ENCODE data around the gene ERVK3-1.
"Not testable (repeated sequence)": the region's sequence is repeated elsewhere in the genome, so short reads cannot be mapped to it uniquely, and the experiment has no call there.

The ERVK3-1 gene

DNA sequence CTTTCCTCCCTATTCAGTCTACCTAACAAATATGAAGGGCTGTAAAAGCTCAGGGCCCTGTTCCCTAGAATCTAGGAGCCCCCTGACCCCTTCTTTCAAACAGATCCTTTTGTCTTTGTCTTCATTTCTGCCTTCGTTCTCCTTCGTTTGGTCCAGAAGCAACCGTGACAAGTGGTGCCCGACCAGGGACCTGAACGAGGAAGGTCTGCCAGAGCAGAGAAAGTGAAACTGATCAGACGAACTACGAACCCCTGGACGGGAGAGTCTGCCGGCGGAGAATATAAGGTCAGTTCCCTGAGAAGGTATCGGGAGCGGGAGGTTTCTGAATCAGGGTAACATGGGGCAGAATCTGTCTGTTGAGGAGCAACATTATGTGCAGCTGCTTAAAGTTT is 751 bp downstream of the ERVK3-1 start:
- DNase-seq: no peak

DNA sequence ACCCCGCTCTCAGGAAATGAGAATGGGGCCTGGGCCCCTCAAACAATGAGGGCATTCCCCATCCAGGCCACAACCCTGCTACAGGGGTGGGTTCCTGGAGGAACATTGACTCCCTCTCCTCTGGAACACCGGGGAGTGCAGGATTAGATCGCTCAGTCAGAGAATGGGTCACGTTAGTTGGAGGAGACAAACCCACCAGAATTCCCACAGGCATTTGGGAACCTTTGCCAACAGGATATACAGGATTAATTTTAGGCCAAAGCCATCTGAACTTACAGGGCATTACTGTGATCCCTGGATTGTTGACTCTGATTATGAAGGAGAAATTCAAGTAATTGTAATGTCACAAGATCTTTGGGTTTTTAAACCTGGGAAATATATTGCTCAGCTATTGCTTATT is 2.6 kb downstream of the ERVK3-1 start:
- DNase-seq: no peak

DNA sequence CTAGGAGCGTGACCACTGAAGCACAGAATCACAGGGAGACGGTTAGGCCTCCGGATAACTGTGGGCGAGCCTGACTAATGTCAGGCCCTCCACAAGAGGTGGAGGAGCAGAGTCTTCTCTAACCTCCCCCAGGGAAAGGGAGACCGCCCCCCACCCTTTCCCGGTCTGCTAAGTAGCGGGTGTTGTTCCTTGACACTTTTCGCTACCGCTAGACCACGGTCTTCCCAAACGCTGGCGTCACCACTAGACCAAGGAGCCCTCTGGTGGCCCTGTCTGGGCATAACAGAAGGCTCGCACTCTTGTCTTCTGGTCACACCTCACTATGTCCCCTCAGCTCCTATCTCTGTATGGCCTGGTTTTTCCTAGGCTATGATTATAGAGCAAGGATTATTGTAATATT is 5.5 kb downstream of the ERVK3-1 start:
- DNase-seq: not testable (repeated sequence)

DNA sequence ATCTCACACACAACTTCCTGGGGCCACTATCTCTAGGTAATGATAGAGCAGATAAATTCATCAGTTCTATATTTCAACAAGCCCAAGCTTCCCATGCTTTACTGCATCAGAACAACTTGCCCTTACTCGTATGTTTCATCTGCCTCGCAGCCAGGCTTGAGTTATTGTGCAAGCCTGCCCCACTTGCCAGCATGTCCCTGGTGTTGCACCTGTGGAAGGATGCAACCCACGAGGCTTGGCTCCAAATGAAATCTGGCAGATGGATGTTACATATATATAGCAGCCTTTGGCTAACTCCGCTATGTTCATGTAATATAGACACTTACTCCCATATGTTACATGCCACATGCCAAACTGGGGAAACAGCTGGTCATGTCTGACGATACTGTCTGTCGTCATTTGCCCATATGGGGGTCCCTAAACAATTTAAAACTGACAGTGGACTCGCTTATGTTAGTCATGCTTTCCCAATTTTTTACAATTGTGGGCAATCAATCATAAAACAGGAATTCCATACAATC is 6.2 kb downstream of the ERVK3-1 start:
- DNase-seq: no peak

DNA sequence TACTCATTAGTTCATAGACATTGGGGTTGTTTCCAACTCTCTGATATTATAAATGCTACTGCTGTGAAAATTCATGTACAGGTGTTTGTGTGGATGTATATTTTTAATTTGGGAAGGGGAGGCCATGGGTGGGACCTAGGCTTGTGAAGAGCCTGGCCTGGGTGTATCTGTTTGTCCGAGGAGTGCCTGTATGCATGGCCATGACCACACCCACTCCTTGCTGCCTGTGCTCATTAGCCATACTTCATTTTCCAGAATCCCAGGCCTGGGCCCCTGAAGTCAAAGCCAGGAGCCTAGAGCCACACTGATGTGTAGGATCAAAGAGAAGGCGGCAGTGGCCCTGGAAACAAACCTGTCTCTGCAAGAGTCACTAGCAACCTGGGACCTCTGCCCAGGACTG is 10.4 kb downstream of the ERVK3-1 start:
- no peak for DNase-seq

DNA sequence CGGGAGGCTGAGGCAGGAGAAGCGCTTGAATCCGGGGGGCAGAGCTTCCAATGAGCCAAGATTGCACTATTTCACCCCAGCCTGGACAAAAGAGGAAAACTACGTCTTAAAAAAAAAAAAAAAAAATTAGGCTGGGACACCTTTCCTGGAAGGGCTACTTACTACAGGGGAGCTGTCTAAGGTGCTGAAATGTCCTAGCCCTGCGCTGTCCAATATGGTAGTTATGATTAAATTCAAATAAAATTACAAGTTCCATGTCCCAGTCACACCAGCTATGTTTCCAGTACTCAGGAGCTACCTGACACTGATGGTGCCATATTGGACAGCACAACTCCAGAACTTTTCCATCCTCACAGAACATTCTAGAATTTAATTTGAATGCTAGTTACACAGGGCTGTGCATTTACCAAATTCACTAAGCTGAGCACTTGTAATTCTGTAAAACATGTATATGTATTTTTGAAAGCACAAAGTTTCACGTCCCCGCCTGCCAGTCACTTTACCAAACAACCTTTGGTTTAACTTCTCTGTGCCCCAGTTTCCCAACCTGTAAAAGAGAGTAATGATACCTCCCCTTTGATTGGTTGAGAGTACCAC is 12.4 kb downstream of the ERVK3-1 start:
- no peak for DNase-seq

DNA sequence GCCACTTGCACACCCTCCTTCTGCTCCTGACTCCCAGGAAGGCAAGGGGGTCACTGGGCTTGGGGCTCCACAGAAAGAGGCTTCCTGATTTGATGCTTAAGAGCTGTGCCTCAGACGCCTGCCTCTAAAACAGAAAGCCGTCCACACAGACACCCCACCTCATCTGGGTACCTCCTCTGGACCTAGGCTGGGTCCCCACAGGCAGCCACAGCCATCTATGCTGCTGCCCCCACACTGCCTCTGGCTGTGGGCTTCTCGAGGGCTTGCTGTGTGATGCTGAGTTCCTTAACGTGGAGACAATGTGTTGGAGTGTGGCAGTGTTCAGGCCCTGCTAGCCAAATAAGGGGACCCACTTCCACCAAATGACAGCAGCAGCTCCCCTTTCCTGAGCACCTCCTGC is 13.1 kb downstream of the ERVK3-1 start:
- DNase-seq: no peak

DNA sequence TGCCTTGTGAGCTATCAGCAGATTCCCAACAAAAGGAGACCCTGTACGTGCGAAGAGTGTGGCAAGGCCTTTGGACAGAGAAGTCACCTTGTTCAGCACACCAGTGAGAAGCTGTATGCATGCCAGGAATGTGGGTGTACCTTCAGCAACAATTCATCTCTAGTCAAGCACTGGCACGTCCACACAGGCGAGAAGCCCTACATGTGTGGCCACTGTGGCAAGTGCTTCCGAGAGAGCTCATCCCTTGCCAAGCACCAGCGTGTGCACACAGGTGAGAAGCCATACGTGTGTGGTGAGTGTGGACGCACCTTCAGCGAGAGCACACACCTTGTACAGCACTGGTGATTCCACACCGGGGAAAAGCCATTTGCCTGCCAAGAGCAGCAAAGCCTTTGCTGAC is 14.1 kb downstream of the ERVK3-1 start:
- no peak for DNase-seq

DNA sequence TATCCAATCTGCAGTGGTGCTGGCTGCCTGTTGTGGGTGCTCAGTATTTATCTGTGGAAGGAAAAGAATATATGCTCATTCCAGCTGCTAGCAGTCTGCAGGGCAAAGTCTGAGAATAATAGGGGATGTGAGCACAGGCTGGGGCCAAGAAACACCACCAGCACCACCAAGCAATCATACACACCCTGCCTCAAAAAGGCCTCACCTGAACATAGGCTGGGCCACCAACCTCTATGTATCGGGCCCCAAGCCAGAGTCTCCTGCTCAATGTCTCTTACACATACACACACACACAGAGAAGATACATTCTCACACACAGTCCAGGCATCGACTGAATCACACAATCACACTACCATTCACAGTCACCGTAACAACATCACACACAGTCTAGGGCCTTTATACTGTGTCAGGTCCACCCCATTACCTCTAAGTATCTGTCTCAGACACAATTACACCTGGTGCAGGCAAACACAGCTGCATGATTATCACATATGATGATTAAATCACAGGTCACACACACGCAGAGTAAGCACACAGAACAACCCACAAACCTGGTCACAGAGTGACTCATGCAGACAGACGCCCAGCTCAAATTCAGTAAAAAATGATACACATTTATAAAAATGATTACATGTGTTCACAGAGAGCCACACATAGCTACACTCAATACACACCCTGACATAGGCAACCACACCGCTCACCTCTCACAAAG is 20.3 kb downstream of the ERVK3-1 start:
- DNase-seq: no peak

DNA sequence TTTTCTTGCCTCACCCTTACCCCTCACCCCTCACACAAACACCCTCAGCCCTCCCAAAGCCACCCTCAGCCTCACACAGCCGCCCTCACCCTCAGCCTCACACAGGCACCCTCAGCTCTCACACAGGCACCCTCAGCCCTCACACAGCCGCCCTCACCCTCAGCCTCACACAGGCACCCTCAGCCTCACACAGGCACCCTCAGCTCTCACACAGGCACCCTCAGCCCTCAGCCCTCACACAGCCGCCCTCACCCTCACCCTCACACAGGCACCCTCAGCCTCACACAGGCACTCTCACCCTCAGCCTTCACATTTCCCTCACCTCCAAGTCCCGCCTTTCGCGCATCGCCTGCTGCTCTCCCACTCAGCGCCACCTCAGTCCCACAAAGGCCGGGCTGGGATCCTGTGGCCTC is 21.3 kb downstream of the ERVK3-1 start:
- no peak for DNase-seq

DNA sequence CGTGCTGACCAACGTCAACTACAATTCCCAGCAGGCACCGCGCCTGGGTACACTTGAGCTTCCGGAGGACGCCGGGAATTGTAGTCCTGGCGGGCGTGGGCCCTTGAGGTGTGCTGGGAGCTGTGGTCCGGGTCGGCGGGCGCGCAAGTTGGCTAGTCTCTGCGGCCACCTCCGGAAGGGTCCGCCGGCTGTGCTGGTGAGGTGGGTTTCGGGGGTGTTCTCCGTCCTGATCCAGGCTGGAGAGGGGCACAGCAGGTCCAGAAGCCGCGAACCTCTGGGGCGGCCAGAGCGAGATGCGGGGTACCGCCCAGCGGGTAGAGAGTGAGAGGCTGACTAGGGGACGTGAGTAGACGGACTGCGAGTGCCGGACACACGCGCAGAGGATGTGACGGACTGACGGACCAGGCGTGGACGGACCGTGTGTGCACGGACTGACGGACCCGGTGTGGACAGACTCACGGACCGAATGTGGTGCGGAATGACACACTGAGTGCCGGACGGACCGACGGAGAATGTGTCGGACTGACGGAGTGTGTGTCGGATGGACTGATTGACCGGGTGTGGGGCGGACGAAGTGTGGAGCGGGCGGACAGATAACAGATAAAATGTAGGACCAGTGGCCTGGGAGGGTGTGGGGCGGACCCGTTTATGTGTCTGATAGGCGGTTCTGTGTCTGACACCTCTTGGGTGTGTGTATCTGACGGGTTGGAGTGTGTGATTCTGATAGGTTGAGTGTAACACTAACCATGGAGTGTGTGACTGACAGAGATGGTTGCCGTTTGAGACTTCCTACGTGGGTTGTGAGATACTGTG is 21.9 kb downstream of the ERVK3-1 start, which contains the start of gene ZSCAN22:
TSS of gene ZSCAN22 (plus strand) at position 81 of the 813 bp plus-strand sequence. CDS start 7,809 bp downstream, outside the sequence.
- DNase-seq: peak; percentile 80

DNA sequence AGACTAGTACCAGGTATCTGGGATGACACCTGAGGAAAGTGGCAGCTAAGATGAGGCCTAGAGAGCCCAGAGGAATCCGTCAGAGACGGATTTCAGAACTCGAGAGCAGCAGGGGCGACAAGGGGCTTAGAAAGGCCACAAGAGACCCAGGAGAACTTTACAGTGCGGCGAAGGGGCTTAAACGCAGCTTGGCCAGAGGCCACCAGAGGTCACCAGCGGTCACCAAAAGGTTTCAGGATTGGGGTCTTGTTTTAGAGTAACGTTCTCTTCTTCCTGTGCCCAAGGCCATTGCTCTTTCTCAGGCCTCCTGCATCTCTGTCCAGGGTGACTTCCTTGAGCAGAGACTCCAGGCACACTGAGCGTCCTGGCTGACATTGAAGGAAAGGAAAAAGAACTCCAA is 23.8 kb downstream of the ERVK3-1 start:
- peak; percentile 4 for DNase-seq

DNA sequence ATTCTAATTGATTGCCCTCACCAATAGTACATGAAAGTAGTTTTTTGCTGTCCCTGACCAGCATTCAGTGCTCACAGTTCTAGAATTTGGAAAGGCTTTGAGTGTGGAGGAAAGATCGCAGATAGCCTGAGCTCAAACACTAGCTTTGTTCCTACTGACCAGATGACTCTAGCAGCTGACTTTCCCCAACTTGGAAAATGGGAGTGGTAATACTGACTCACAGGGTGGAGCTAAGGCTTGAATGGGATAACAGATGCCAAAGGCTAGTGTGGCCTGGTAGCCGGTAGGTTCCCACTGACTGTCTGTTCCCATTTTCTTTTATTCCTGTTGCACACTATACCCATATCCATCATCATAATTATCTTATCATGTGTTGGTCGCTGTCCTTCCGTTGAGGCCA is 25.3 kb downstream of the ERVK3-1 start:
- no peak for DNase-seq

DNA sequence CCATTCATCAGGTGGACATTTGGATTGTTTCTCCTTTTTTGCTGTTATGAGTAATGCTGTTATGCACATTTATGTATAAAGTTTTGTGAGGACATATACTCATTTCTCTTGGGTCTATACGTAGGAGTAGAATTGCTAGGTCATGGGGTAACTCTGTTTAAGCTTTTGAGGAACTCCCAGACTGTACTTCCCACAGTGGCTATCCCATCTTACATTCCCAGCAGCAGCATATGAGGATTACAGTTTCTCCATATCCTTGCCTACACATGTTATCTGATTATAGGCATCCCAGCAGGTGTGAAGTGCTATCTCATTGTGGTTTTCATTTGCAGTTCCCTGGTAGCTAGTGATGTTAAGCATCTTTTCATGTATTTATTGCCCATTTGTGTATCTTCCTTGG is 27.5 kb downstream of the ERVK3-1 start:
- DNase-seq: no peak

DNA sequence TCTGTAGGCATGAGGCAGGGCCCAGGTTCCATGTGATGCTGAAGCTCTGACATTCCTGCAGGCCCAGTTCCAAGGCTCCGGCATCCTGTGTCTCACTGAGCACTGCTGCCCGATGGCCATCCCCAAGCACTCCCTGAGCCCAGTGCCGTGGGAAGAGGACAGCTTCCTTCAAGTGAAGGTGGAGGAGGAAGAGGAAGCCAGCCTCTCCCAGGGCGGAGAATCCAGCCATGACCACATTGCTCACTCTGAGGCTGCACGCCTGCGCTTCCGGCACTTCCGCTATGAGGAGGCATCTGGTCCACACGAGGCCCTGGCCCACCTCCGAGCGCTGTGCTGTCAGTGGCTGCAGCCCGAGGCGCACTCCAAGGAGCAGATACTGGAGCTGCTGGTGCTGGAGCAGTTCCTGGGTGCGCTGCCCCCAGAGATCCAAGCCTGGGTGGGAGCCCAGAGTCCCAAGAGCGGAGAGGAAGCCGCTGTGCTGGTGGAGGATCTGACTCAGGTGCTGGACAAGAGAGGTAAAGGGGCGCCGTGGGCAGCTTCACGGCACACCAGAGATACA is 29.6 kb downstream of the ERVK3-1 start:
- no peak for DNase-seq

DNA sequence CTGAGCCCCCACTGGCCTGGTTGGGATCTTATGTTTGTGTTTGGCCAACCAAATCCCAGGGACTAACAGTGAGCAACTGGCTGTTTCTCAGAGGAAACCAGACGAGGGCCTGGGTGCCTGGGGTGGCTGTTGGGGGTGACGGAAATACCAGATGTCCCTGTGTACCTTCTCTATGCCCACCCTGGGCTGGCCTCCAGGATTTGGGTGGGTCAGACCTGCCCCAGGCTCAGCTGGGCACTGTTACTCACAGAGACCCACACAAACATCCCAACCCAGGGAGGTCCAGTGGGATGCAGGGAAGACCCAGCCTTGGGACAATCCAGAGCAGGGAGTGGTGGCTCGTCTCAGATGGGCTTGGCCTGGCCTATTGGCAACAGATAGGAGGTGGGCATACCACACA is 30.5 kb downstream of the ERVK3-1 start:
- DNase-seq: no peak

DNA sequence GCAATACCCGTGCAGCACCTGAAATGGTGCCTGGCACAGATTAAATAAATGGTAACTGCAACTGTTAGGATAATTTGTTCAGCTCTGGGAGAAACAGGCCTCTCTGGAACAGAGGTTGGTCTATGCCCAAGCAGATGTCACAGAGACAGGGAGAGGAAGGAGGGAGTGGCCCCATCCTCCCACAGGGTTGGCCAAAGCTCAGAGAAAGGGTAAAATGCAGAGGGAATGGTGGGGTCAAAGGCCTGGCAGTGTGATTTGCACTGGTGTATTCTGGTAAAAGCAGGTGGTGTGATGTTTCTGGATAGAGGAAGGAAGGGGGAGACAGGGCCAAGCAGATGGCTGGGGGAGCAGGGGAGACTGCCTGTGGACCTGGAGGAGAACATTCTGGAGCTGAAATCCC is 31.0 kb downstream of the ERVK3-1 start:
- no peak for DNase-seq

DNA sequence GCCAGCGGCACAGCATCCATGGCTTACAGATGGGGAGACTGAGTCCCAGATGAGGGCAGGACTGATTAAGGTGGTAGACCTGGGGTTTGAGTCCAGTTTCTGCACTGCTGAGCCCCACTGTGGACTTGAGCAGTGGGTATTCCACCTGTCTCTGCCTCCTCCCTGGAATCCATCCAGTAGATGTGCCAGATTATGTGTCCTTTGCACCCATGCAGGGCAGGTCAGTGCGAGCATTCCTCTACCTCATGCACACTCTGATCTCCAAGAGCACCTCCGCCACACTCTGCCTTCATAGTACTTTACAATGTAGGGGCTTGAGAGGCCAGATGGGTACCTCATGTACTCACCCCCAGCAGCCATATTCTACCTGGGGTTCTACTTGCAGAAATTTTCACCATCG is 31.6 kb downstream of the ERVK3-1 start:
- no peak for DNase-seq

DNA sequence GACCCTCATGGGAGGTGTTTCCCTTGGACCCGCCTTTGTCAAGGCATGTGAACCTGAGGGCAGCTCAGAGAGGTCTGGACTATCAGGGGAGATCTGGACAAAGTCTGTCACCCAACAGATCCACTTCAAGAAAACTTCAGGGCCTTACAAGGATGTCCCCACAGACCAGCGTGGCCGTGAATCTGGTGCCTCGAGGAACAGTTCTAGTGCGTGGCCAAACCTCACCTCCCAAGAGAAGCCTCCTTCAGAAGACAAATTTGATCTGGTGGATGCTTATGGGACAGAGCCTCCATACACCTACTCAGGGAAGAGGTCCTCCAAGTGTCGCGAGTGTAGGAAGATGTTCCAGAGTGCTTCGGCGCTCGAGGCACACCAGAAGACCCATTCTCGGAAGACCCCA is 33.2 kb downstream of the ERVK3-1 start:
- no peak for DNase-seq

DNA sequence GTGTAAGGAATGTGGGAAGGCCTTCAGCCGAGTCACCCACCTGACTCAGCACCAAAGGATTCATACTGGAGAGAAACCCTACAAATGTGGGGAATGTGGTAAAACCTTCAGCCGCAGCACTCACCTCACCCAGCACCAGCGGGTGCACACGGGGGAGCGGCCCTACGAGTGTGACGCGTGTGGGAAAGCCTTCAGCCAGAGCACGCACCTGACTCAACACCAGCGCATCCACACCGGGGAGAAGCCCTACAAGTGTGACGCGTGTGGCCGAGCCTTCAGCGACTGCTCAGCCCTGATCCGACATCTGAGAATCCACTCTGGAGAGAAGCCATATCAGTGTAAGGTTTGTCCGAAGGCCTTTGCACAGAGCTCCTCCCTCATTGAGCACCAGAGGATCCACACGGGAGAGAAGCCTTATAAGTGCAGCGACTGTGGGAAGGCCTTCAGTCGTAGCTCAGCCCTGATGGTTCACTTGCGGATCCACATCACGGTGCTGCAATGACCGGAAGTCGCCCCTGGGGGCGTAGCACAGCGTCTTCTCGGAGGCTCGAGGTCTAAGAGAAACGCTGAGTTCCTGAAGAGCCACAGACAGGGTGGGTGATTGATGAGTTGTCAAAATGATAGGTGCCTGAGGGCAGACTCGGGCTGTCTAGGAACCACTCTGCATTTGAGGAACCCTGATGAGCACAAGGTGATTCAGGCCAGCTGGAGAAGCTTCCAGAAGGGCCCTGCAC is 33.8 kb downstream of the ERVK3-1 start:
- no peak for DNase-seq

DNA sequence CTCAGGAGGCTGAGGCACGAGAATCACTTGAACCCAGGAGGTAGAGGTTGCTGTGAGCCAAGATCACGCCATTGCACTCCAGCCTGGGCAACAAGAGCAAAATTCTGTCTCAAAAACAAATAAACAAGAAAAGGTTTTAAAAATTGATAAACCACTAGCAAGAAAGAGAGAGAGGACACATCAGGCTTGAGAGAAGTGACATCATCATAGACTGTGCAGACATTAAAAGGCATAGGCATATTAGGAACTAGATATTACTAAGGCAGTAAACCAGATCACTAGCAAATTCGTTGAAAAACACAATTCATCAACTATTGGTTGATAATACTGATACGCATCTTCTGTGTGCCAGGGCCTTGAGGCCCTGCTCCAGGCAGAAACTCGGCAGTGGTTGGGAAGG is 40.4 kb downstream of the ERVK3-1 start:
- no peak for DNase-seq

Data from NCI-H510A treated with DMSO at 0.1 percent for 48 hours (cell line).